ENCODE data around the gene SLC7A8.
"Not testable (repeated sequence)": the region's sequence is repeated elsewhere in the genome, so short reads cannot be mapped to it uniquely, and the experiment has no call there.

Gene SLC7A8

DNA sequence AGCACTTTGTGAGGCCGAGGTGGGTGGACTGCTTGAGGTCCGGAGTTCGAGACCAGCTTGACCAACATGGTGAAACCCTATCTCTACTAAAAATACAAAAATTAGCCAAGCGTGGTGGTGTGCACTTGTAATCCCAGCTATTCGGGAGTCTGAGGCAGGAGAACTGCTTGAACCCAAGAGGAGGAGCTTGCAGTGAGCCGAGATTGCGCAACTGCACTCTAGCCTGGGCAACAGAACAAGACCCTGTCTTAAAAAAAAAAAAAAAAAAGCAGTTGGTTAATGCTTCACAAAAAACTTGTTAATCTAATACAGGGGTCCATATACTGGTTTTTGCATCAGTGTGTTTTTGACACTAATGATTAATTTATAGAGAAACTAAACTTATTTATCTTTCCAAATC, 18.5 kb upstream of the SLC7A8 start:
- Histone ChIP-seq H3K9me3 (ENCODE audit: control insufficient read depth, insufficient read depth, low read depth, low read length) (no peaks in the 10 kb centered on the region), H3K4me1 (ENCODE audit: control insufficient read depth, insufficient read depth, low read length) (no peaks in the 10 kb centered on the region), H3K4me3 (ENCODE audit: low read depth, low read length) (no peak overlapping the region), H3K27ac (ENCODE audit: extremely low read depth, low read depth, low read length) (no peak overlapping the region), H3K36me3 (ENCODE audit: control insufficient read depth in 2 of 2, insufficient read depth in 1 of 2, low read length in 2 of 2) (no peaks in the 10 kb centered on the region)
- CTCF ChIA-PET = interaction anchor here (0.6 to 2.8 kb wide), 4 partner anchors 15 to 81 kb away, joined by 3 to 9 read pairs (median 6); no protein-coding TSS in a partner anchor
- POLR2A ChIA-PET = interaction anchor here (0.7 kb wide), 1 partner anchor 221 kb away, joined by 7 read pairs; no protein-coding TSS in a partner anchor
- TF ChIP-seq ZNF335 (tag by site-specific recombination; conservative IDR thresholded peaks at IDR 0.05) (no peak), ZNF121 (tag by site-specific recombination; IDR thresholded peaks at IDR 0.05) (no peak), OVOL3 (tag by site-specific recombination; IDR thresholded peaks at IDR 0.05) (no peak), ZNF548 (tag by site-specific recombination; IDR thresholded peaks at IDR 0.05) (no peak), ZNF114 (tag by site-specific recombination; IDR thresholded peaks at IDR 0.05) (no peak), FEZF1 (tag by site-specific recombination; IDR thresholded peaks at IDR 0.05) (no peak), ZNF623 (tag by site-specific recombination; IDR thresholded peaks at IDR 0.05) (no peak), SCRT1 (tag by site-specific recombination; IDR thresholded peaks at IDR 0.05; ENCODE audit: borderline replicate concordance) (no peak), ZNF19 (tag by site-specific recombination; IDR thresholded peaks at IDR 0.05; ENCODE audit: low read depth) (no peak), ZNF473 (tag by site-specific recombination; IDR thresholded peaks at IDR 0.05) (no peak), ZIC2 (tag by site-specific recombination; IDR thresholded peaks at IDR 0.05) (no peak), ZNF426 (tag by site-specific recombination; IDR thresholded peaks at IDR 0.05) (no peak), ZFP37 (tag by site-specific recombination; IDR thresholded peaks at IDR 0.05) (no peak), ZNF24 (tag by site-specific recombination; IDR thresholded peaks at IDR 0.05) (no peak)
- TF ChIP-seq, protein P1, sequence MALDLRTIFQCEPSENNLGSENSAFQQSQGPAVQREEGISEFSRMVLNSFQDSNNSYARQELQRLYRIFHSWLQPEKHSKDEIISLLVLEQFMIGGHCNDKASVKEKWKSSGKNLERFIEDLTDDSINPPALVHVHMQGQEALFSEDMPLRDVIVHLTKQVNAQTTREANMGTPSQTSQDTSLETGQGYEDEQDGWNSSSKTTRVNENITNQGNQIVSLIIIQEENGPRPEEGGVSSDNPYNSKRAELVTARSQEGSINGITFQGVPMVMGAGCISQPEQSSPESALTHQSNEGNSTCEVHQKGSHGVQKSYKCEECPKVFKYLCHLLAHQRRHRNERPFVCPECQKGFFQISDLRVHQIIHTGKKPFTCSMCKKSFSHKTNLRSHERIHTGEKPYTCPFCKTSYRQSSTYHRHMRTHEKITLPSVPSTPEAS (tag by site-specific recombination; IDR thresholded peaks at IDR 0.05) = no peak
- TF ChIP-seq, protein P2, sequence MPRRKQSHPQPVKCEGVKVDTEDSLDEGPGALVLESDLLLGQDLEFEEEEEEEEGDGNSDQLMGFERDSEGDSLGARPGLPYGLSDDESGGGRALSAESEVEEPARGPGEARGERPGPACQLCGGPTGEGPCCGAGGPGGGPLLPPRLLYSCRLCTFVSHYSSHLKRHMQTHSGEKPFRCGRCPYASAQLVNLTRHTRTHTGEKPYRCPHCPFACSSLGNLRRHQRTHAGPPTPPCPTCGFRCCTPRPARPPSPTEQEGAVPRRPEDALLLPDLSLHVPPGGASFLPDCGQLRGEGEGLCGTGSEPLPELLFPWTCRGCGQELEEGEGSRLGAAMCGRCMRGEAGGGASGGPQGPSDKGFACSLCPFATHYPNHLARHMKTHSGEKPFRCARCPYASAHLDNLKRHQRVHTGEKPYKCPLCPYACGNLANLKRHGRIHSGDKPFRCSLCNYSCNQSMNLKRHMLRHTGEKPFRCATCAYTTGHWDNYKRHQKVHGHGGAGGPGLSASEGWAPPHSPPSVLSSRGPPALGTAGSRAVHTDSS (tag by site-specific recombination; IDR thresholded peaks at IDR 0.05) = no peak
- TF ChIP-seq, protein P3, sequence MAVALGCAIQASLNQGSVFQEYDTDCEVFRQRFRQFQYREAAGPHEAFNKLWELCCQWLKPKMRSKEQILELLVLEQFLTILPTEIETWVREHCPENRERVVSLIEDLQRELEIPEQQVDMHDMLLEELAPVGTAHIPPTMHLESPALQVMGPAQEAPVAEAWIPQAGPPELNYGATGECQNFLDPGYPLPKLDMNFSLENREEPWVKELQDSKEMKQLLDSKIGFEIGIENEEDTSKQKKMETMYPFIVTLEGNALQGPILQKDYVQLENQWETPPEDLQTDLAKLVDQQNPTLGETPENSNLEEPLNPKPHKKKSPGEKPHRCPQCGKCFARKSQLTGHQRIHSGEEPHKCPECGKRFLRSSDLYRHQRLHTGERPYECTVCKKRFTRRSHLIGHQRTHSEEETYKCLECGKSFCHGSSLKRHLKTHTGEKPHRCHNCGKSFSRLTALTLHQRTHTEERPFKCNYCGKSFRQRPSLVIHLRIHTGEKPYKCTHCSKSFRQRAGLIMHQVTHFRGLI (tag by site-specific recombination; IDR thresholded peaks at IDR 0.05) = no peak
- TF ChIP-seq, protein P4, sequence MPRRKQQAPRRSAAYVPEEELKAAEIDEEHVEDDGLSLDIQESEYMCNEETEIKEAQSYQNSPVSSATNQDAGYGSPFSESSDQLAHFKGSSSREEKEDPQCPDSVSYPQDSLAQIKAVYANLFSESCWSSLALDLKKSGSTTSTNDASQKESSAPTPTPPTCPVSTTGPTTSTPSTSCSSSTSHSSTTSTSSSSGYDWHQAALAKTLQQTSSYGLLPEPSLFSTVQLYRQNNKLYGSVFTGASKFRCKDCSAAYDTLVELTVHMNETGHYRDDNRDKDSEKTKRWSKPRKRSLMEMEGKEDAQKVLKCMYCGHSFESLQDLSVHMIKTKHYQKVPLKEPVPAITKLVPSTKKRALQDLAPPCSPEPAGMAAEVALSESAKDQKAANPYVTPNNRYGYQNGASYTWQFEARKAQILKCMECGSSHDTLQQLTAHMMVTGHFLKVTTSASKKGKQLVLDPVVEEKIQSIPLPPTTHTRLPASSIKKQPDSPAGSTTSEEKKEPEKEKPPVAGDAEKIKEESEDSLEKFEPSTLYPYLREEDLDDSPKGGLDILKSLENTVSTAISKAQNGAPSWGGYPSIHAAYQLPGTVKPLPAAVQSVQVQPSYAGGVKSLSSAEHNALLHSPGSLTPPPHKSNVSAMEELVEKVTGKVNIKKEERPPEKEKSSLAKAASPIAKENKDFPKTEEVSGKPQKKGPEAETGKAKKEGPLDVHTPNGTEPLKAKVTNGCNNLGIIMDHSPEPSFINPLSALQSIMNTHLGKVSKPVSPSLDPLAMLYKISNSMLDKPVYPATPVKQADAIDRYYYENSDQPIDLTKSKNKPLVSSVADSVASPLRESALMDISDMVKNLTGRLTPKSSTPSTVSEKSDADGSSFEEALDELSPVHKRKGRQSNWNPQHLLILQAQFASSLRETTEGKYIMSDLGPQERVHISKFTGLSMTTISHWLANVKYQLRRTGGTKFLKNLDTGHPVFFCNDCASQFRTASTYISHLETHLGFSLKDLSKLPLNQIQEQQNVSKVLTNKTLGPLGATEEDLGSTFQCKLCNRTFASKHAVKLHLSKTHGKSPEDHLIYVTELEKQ (tag by site-specific recombination; IDR thresholded peaks at IDR 0.05; ENCODE audit: borderline replicate concordance) = no peak
- TF ChIP-seq, protein P5, sequence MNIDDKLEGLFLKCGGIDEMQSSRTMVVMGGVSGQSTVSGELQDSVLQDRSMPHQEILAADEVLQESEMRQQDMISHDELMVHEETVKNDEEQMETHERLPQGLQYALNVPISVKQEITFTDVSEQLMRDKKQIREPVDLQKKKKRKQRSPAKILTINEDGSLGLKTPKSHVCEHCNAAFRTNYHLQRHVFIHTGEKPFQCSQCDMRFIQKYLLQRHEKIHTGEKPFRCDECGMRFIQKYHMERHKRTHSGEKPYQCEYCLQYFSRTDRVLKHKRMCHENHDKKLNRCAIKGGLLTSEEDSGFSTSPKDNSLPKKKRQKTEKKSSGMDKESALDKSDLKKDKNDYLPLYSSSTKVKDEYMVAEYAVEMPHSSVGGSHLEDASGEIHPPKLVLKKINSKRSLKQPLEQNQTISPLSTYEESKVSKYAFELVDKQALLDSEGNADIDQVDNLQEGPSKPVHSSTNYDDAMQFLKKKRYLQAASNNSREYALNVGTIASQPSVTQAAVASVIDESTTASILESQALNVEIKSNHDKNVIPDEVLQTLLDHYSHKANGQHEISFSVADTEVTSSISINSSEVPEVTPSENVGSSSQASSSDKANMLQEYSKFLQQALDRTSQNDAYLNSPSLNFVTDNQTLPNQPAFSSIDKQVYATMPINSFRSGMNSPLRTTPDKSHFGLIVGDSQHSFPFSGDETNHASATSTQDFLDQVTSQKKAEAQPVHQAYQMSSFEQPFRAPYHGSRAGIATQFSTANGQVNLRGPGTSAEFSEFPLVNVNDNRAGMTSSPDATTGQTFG (tag by site-specific recombination; IDR thresholded peaks at IDR 0.05; ENCODE audit: borderline replicate concordance) = no peak
- TF ChIP-seq, protein P6, sequence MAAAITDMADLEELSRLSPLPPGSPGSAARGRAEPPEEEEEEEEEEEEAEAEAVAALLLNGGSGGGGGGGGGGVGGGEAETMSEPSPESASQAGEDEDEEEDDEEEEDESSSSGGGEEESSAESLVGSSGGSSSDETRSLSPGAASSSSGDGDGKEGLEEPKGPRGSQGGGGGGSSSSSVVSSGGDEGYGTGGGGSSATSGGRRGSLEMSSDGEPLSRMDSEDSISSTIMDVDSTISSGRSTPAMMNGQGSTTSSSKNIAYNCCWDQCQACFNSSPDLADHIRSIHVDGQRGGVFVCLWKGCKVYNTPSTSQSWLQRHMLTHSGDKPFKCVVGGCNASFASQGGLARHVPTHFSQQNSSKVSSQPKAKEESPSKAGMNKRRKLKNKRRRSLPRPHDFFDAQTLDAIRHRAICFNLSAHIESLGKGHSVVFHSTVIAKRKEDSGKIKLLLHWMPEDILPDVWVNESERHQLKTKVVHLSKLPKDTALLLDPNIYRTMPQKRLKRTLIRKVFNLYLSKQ (tag by site-specific recombination; IDR thresholded peaks at IDR 0.05; ENCODE audit: borderline replicate concordance) = no peak

DNA sequence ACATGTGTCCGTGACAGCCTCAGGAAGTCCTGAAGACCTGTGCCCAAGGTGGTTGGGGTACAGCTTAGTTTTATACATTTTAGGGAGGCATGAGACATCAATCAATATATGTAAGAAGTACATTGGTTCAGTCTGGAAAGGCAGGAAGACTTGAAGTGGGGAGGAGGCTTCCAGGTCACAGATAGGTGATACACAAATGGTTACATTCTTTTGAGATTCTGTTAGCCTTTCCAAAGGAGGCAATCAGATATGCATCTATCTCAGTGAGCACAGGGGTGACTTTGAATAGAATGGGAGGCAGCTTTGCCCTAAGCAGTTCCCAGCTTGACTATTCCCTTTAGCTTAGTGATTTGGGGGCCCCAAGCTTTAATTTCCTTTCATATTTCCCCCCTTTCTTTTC, 15.7 kb upstream of the SLC7A8 start:
- H3K4me1 ChIP-seq (ENCODE audit: control insufficient read depth, insufficient read depth, low read length); H3K36me3 ChIP-seq (ENCODE audit: control insufficient read depth in 2 of 2, insufficient read depth in 1 of 2, low read length in 2 of 2); H3K27ac ChIP-seq (ENCODE audit: extremely low read depth, low read depth, low read length); POLR2A ChIA-PET; H3K9me3 ChIP-seq (ENCODE audit: control insufficient read depth, insufficient read depth, low read depth, low read length); H3K4me3 ChIP-seq (ENCODE audit: low read depth, low read length): not testable (repeated sequence)
- CTCF ChIA-PET = interaction anchor here (0.7 to 1.1 kb wide), 3 partner anchors 12 to 127 kb away, joined by 3 to 4 read pairs (median 4); no protein-coding TSS in a partner anchor

DNA sequence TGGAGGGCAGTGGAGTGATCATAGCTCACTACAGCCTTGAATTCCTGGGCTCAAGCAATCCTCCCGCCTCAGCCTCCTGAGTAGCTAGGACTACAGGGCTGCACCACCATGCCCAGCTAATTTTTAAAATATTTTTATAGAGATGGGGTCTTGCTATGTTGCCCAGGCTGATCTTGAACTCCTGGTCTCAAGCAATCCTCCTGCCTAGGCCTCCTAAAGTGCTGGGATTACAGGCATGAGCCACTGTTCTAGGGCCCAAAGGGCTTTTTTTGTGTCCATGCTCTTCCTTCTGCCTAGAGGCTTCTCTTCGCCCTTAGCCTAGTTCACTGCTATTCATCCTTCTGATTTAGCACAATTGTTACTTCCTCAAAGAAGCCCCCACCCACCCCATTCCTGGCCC, 13.0 kb upstream of the SLC7A8 start:
- H3K9me3 ChIP-seq (ENCODE audit: control insufficient read depth, insufficient read depth, low read depth, low read length); H3K27ac ChIP-seq (ENCODE audit: extremely low read depth, low read depth, low read length); POLR2A ChIA-PET; H3K36me3 ChIP-seq (ENCODE audit: control insufficient read depth in 2 of 2, insufficient read depth in 1 of 2, low read length in 2 of 2); H3K4me3 ChIP-seq (ENCODE audit: low read depth, low read length); H3K4me1 ChIP-seq (ENCODE audit: control insufficient read depth, insufficient read depth, low read length): not testable (repeated sequence)
- CTCF ChIA-PET = interaction anchor here (0.6 to 1.3 kb wide), 3 partner anchors 34 to 741 kb away, joined by 3 to 4 read pairs (median 3); no protein-coding TSS in a partner anchor
